Epithelial cell of esophagus (primary cell): Measurements from ENCODE around the gene MPEG1.

Source experiments
- DNase-seq: peaks from one replicate; pipeline ENCODE4 v3.0.0; 2010; ENCODE audit warnings: low read depth
- H3K4me3 ChIP-seq: 2 replicates; pipeline ENCODE4 v1.5.1; 2011; ENCODE audit warnings: mild to moderate bottlenecking, low read length, control low read depth
- TF ChIP-seq, protein P1 (sequence below): IDR thresholded peaks from 2 replicates; pipeline ENCODE4 v1.5.1; 2011; ENCODE audit warnings: low read depth, mild to moderate bottlenecking, low read length, control low read depth, inconsistent platforms; ENCODE audit not compliant: insufficient read depth; ENCODE audit errors: missing control alignments

MPEG1 gene

GRCh38 chr11:59198726-59199125, 14.0 kb downstream of the MPEG1 start:
- H3K4me3 ChIP-seq: no peak overlapping the region
- no peak for DNase-seq
- TF ChIP-seq, protein P1, sequence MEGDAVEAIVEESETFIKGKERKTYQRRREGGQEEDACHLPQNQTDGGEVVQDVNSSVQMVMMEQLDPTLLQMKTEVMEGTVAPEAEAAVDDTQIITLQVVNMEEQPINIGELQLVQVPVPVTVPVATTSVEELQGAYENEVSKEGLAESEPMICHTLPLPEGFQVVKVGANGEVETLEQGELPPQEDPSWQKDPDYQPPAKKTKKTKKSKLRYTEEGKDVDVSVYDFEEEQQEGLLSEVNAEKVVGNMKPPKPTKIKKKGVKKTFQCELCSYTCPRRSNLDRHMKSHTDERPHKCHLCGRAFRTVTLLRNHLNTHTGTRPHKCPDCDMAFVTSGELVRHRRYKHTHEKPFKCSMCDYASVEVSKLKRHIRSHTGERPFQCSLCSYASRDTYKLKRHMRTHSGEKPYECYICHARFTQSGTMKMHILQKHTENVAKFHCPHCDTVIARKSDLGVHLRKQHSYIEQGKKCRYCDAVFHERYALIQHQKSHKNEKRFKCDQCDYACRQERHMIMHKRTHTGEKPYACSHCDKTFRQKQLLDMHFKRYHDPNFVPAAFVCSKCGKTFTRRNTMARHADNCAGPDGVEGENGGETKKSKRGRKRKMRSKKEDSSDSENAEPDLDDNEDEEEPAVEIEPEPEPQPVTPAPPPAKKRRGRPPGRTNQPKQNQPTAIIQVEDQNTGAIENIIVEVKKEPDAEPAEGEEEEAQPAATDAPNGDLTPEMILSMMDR: no peak

GRCh38 chr11:59197991-59198390, 14.7 kb downstream of the MPEG1 start:
- TF ChIP-seq, protein P1: no peak
- H3K4me3 ChIP-seq: no peak overlapping the region
- peak; percentile 35 for DNase-seq

DNA sequence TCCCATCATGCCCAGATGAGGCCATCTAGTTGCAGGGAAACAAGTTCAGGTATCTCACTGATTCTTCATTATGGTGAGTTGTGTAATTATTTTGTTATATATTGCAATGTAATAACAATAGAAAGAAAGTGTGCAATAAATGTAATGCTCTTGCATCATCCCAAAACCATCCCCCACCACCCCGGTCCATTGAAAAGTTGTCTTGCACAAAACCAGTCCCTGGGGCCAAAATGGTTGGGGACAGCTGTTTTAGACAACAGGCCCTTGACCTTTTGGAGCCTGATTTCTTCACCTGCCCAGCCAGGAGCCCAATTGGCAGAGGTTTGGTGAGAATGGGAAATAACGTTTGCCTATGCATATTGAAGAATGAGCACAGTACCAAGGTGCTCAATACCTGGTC, 15.9 kb downstream of the MPEG1 start:
- no peak overlapping the region for H3K4me3 ChIP-seq

DNA sequence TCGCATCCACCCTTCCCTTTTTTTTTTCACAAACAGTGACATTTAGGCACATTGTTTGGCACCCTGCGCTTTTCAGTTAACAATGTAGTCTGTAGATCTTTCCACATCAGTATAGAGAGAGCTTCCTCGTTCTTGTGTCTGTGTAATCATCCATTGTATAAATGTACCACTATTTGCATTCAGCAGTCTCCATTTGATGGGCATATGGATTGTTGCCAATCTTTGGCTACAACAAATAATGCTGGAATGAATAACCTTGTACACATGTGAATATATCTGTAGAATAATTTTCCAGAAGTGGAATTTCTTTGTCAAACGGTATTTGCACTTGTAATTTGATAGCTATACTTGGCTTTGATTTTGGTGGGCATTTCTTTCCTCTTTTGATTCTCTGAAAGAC, 17.1 kb downstream of the MPEG1 start:
- TF ChIP-seq, protein P1: no peak
- no peak for DNase-seq
- no peak overlapping the region for H3K4me3 ChIP-seq

More for the DNA sequence above, 15.9 kb downstream of the MPEG1 start:
- DNase-seq: no peak
- TF ChIP-seq, protein P1: no peak

- DNase-seq: no peak
- TF ChIP-seq, protein P1: no peak
- no peak overlapping the region for H3K4me3 ChIP-seq
Measured at GRCh38 chr11:59193587-59194130, 19.1 kb downstream of the MPEG1 start.

GRCh38 chr11:59192446-59193020, 20.2 kb downstream of the MPEG1 start:
- TF ChIP-seq, protein P1: no peak
- DNase-seq: no peak
- H3K4me3 ChIP-seq: no peak overlapping the region

DNA sequence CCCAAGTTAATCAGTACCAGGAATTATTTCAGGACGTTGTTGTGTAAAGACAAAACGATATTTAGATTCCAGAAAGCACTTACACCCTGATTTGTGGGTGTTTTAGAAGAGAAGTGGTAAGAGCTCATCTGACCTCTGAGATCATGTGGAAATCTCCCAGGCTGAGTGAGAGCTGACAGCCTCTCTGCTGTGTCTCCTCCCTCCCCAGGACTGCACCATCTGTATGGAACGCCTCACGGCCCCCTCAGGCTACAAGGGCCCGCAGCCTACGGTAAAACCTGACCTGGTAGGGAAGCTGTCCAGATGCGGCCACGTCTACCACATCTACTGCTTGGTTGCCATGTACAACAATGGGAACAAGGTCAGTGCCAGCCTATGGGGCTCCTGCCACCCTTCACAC, 20.8 kb downstream of the MPEG1 start:
- no peak for DNase-seq
- no peak overlapping the region for H3K4me3 ChIP-seq
- TF ChIP-seq, protein P1: no peak
